HepG2 (cell line): ENCODE data around the gene ATG7. TPM values are rescaled to one million over a fixed set of nuclear protein-coding genes. Genes with fewer than 3 reads are reported as not detected.
A peak's percentile ranks its signal among the peaks of the same experiment; 100 is the strongest.

Experiments used
- ATAC-seq: fragments of 200-7000 bp; cut with Tn5 transposase; 3 replicates; pipeline ENCODE4 v1.9.1; 2020; ENCODE audit warnings: mild to moderate bottlenecking, moderate library complexity
- BruUV-seq: library from RNA; stranded (reverse); fragments of 400-500 nt; replicated peaks from 2 replicates; lab custom pipeline; 2021; lab: Mats Ljungman, UMichigan
- CTCF ChIA-PET: fragments of 300-600 bp; formaldehyde crosslinking; extraction: SDS; loops from one replicate; lab custom pipeline; 2021; ENCODE audit warnings: low total read pairs, inconsistent platforms, low intra/inter-chr PET ratio; lab: Yijun Ruan, JAX
- POLR2A ChIA-PET: fragments of 350-600 bp; sonication (Branson Sonifier 250); formaldehyde crosslinking; loops from one replicate; lab custom pipeline; 2020; ENCODE audit warnings: antibody characterized with exemption, inconsistent platforms; lab: Yijun Ruan, JAX
- DNase-seq: peaks from one replicate; pipeline ENCODE4 v3.0.0-alpha.2; 2015; ENCODE audit warnings: low spot score
- FAIRE-seq: peaks from 3 replicates; lab custom pipeline; 2011; peaks lifted over from hg19 to GRCh38; lab: Jason Lieb, UNC
- H2AFZ ChIP-seq: one replicate; pipeline ENCODE4 v1.6.1; 2011; ENCODE audit warnings: low read length, inconsistent platforms
- H3K27ac ChIP-seq: fragments of 300-600 bp; 3 replicates; pipeline ENCODE4 v1.8.0; 2011; ENCODE audit warnings: mixed run types, mild to moderate bottlenecking, mixed read lengths, low read length, inconsistent platforms; ENCODE audit not compliant: insufficient read depth; ENCODE audit errors: extremely low read length
- H3K27me3 ChIP-seq, 2 experiments: fragments of 200-600 bp in 1 of 2; 2 replicates in 1 of 2; 3 replicates in 1 of 2; pipeline versions ENCODE4 v1.6.0 to v1.8.0; 2011; ENCODE audit warnings: low read length in 2 of 2, mild to moderate bottlenecking in 2 of 2, moderate library complexity in 2 of 2, inconsistent platforms in 1 of 2; ENCODE audit not compliant: insufficient read depth in 2 of 2, control insufficient read depth in 1 of 2
- H3K36me3 ChIP-seq, 2 experiments: fragments of 200-600 bp in 1 of 2; replicated peaks in 1 of 2; 2 replicates in 1 of 2; 3 replicates in 1 of 2; pipeline versions ENCODE4 v1.5.1 to v1.8.0; 2011; ENCODE audit warnings: low read length in 2 of 2, inconsistent platforms in 1 of 2; ENCODE audit not compliant: insufficient read depth in 2 of 2, control insufficient read depth in 1 of 2
- H3K4me1 ChIP-seq: 2 replicates; pipeline ENCODE4 v1.5.1; 2012; ENCODE audit warnings: low read length, inconsistent platforms; ENCODE audit not compliant: insufficient read depth
- H3K4me2 ChIP-seq: 2 replicates; pipeline ENCODE4 v1.6.0; 2011; ENCODE audit warnings: low read depth, low read length, inconsistent platforms
- H3K4me3 ChIP-seq, 3 experiments: fragments of 200-600 bp in 1 of 3; sonication (generic), shearing (Covaris generic) in 1 of 3; replicated peaks in 1 of 3; 2 replicates each; pipeline ENCODE4 v1.5.1; 2011 to 2016; ENCODE audit warnings: low read length in 3 of 3, inconsistent platforms in 2 of 3, low read depth in 2 of 3, mild to moderate bottlenecking in 2 of 3, control low read depth in 1 of 3, mixed read lengths in 1 of 3; ENCODE audit not compliant: insufficient read depth in 1 of 3
- H3K79me2 ChIP-seq: one replicate; pipeline ENCODE4 v1.6.1; 2011; ENCODE audit warnings: low read length, inconsistent platforms; ENCODE audit not compliant: insufficient read depth
- H3K9ac ChIP-seq: 2 replicates; pipeline ENCODE4 v1.6.0; 2011; ENCODE audit warnings: mild to moderate bottlenecking, low read depth, low read length, inconsistent platforms; ENCODE audit not compliant: insufficient read depth
- H3K9me3 ChIP-seq: 2 replicates; pipeline ENCODE4 v1.5.1; 2012; ENCODE audit warnings: mild to moderate bottlenecking, low read length
- H4K20me1 ChIP-seq: 2 replicates; pipeline ENCODE4 v1.6.0; 2011; ENCODE audit warnings: inconsistent platforms, mild to moderate bottlenecking, low read length, moderate library complexity; ENCODE audit not compliant: insufficient read depth
- CHD2 ChIP-seq: IDR thresholded peaks from 2 replicates; pipeline ENCODE4 v1.6.1; 2011; ENCODE audit warnings: low read depth, low read length, improper control_type of control experiment
- HNRNPUL1 ChIP-seq: fragments of 200-400 bp; formaldehyde crosslinking; IDR thresholded peaks from 2 replicates; pipeline ENCODE4 v1.6.1; 2017; ENCODE audit warnings: low read depth, mild to moderate bottlenecking, low read length, moderate library complexity
- SIX1 ChIP-seq: sonication (generic); formaldehyde crosslinking; IDR thresholded peaks from 2 replicates; pipeline ENCODE4 v1.4.0; 2020; ENCODE audit warnings: missing genetic modification reagents, borderline replicate concordance
- SRSF4 ChIP-seq: fragments of 200-400 bp; formaldehyde crosslinking; IDR thresholded peaks from one replicate; pipeline ENCODE4 v1.6.1; 2018; ENCODE audit warnings: mild to moderate bottlenecking, low read depth, low read length, moderate library complexity; ENCODE audit not compliant: poor library complexity, severe bottlenecking
- TBX2 ChIP-seq: sonication (generic); formaldehyde crosslinking; IDR thresholded peaks from 2 replicates; pipeline ENCODE4 v1.5.0; 2020; ENCODE audit warnings: missing genetic modification reagents, mild to moderate bottlenecking, borderline replicate concordance
- YY1 ChIP-seq: IDR thresholded peaks from 2 replicates; pipeline ENCODE4 v1.6.1; 2011; ENCODE audit warnings: low read length, low read depth, moderate library complexity, mild to moderate bottlenecking; ENCODE audit not compliant: insufficient read depth, insufficient replicate concordance
- ZFP36 ChIP-seq: fragments of 150-350 bp; IDR thresholded peaks from 2 replicates; pipeline ENCODE4 v1.6.1; 2018; ENCODE audit warnings: borderline replicate concordance, low read length, low read depth; ENCODE audit not compliant: partially characterized antibody
- ZNF3 ChIP-seq: IDR thresholded peaks from 2 replicates; pipeline ENCODE4 v1.7.0; 2017; ENCODE audit warnings: inconsistent platforms
- ZNF430 ChIP-seq: sonication (generic); formaldehyde crosslinking; IDR thresholded peaks from 2 replicates; pipeline ENCODE4 v1.9.0; 2021; ENCODE audit warnings: mild to moderate bottlenecking, missing genetic modification reagents
- ZNF550 ChIP-seq: sonication (generic); formaldehyde crosslinking; IDR thresholded peaks from 2 replicates; pipeline ENCODE4 v1.4.0; 2020; ENCODE audit warnings: mild to moderate bottlenecking, missing genetic modification reagents, borderline replicate concordance
- ZSCAN30 ChIP-seq: sonication (generic); formaldehyde crosslinking; IDR thresholded peaks from 2 replicates; pipeline ENCODE4 v1.5.0; 2020; ENCODE audit warnings: mild to moderate bottlenecking, missing genetic modification reagents
- WGBS: methylation state at CpG from one replicate; pipeline ENCODE4 v1.1.6; 2017; ENCODE audit warnings: low lambda C conversion rate; 5-methylcytosine and 5-hydroxymethylcytosine counted together
- in situ Hi-C: cut with HindIII; loops from 2 replicates; pipeline ENCODE4 v1.10.0; 2017; ENCODE audit warnings: low pct_unique_long_range_greater_than_20kb; ENCODE audit not compliant: extremely low pct_ligation_motif_present
- intact Hi-C: fragments of 100-400 bp; cut with micrococcal nuclease; formaldehyde crosslinking; loops from one replicate; pipeline ENCODE4 v1.10.0; 2022; ENCODE audit not compliant: unreplicated experiment
- polyA plus RNA-seq, 8 experiments: library from polyadenylated mRNA; depleted of rRNA in 3 of 8; stranded (reverse) in 7 of 8; unstranded in 1 of 8; fragments of >200 nt; fragmentation: Illumina TruSeq in 4 of 8; extraction: Trizol in 4 of 8; gene quantifications; 2 replicates each; pipeline versions ENCODE4 v1.2.1 to v1.2.3, GENCODE V29; 2011 to 2016; ENCODE audit warnings: low read depth in 4 of 8, missing spikeins in 1 of 8, mixed read lengths in 1 of 8; ENCODE audit not compliant: insufficient read depth in 1 of 8
- total RNA-seq, 5 experiments: library from RNA; depleted of rRNA; stranded (reverse); fragments of >200 nt; fragmentation: Illumina TruSeq; extraction: Trizol; gene quantifications; 2 replicates each; pipeline ENCODE4 v1.2.3, GENCODE V29; 2016; ENCODE audit warnings: low read depth in 1 of 5
- TF ChIP-seq, protein P1 (sequence below): sonication (generic); formaldehyde crosslinking; IDR thresholded peaks from 2 replicates; pipeline ENCODE4 v1.8.1; 2023; ENCODE audit warnings: mild to moderate bottlenecking, missing genetic modification reagents
- TF ChIP-seq, protein P2 (sequence below): sonication (generic); formaldehyde crosslinking; IDR thresholded peaks from 2 replicates; pipeline ENCODE4 v1.4.0; 2020; ENCODE audit warnings: missing genetic modification reagents, borderline replicate concordance
- TF ChIP-seq, protein P3 (sequence below): sonication (generic); formaldehyde crosslinking; IDR thresholded peaks from 2 replicates; pipeline ENCODE4 v1.4.0; 2020; ENCODE audit warnings: missing genetic modification reagents, borderline replicate concordance

The ATG7 gene
- total and polyA plus RNA-seq, 2 of the 13 experiments (the other 11 are each of a cell fraction or from before 2014, with no cell fraction given): 7.8 to 22.1 TPM

DNA sequence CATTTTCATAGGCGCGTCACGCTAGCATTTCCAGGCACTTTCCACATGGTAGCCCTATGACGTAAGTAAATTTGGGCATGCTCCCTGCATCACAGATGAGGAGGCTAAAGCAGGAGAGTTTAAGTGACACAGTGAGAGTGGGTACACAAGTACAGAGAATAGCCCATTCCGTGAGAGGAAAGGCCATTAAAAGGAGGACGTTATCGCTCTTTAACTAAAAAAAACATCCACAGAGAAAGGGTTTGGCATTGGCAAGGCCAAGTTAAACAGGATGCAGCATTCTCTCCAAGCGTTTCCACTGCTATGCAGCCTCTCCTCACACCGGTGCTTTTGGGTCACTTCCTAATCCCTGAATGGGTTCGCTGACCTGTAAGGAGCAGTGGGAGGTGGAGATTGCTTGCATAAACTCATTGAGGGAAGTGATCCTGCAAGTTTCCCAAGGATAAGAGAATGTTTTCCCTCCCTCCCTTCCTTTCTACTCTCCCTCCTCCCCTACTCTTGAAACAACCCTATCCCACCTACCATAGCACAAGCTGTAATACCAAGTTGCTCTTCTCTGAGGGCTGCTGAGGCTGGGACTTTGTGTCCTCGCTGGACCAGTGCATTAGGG, 223.9 kb downstream of the ATG7 start (continued):
- TF ChIP-seq, protein P1, sequence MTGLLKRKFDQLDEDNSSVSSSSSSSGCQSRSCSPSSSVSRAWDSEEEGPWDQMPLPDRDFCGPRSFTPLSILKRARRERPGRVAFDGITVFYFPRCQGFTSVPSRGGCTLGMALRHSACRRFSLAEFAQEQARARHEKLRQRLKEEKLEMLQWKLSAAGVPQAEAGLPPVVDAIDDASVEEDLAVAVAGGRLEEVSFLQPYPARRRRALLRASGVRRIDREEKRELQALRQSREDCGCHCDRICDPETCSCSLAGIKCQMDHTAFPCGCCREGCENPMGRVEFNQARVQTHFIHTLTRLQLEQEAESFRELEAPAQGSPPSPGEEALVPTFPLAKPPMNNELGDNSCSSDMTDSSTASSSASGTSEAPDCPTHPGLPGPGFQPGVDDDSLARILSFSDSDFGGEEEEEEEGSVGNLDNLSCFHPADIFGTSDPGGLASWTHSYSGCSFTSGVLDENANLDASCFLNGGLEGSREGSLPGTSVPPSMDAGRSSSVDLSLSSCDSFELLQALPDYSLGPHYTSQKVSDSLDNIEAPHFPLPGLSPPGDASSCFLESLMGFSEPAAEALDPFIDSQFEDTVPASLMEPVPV (CRISPR knock-in tag): no peak

DNA sequence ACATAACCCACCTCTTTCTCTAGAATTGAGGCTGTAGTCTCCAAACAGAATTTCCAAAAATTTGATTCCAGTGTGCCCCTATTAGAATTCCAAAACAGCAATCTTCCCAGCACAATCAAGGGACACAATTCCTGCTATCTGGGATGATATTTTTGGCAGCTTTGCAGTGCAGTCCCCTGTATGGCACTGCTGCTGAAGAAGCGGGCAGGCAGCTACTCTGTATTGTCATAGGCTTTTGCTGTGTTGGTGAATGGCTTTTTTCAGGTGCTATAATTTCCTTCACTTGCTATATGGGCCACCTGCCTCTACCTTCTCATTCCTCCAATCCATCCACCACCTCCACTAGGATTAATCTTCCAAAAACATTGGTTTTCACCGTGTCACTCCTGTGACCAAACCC, 226.0 kb downstream of the ATG7 start:
- Histone ChIP-seq H3K27me3 (no peaks in the 10 kb centered on the region), H3K79me2 (no peaks in the 10 kb centered on the region), H3K9ac (no peak overlapping the region), H3K4me3 (no peak overlapping the region), H3K4me1 (peaks cover 13% of the 10 kb centered on the region), H3K36me3 (no peaks in the 10 kb centered on the region), H4K20me1 (no peaks in the 10 kb centered on the region), H3K9me3 (no peaks in the 10 kb centered on the region), H2AFZ (no peak overlapping the region), H3K4me2 (peak overlapping the region; percentile 45), H3K27ac (no peak overlapping the region)
- no TSS peak for BruUV-seq
- intact Hi-C loops: no loop called here
- ChIA-PET CTCF (no interaction called here), POLR2A (no interaction called here)
- in situ Hi-C loops: no loop called here
- 92% methylated on average over 2 of the region's 2 CpGs for WGBS
- FAIRE-seq (no peak), DNase-seq (no peak), ATAC-seq (peak; percentile 40)
- TF ChIP-seq SIX1 (CRISPR knock-in tag) (no peak), ZNF3 (no peak), YY1 (no peak), ZSCAN30 (CRISPR knock-in tag) (no peak), TBX2 (CRISPR knock-in tag) (no peak), ZFP36 (no peak), ZNF550 (CRISPR knock-in tag) (no peak), ZNF430 (CRISPR knock-in tag) (no peak), CHD2 (no peak), SRSF4 (no peak), HNRNPUL1 (no peak)
- TF ChIP-seq, protein P2, sequence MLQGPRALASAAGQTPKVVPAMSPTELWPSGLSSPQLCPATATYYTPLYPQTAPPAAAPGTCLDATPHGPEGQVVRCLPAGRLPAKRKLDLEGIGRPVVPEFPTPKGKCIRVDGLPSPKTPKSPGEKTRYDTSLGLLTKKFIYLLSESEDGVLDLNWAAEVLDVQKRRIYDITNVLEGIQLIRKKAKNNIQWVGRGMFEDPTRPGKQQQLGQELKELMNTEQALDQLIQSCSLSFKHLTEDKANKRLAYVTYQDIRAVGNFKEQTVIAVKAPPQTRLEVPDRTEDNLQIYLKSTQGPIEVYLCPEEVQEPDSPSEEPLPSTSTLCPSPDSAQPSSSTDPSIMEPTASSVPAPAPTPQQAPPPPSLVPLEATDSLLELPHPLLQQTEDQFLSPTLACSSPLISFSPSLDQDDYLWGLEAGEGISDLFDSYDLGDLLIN (CRISPR knock-in tag): no peak
- TF ChIP-seq, protein P3, sequence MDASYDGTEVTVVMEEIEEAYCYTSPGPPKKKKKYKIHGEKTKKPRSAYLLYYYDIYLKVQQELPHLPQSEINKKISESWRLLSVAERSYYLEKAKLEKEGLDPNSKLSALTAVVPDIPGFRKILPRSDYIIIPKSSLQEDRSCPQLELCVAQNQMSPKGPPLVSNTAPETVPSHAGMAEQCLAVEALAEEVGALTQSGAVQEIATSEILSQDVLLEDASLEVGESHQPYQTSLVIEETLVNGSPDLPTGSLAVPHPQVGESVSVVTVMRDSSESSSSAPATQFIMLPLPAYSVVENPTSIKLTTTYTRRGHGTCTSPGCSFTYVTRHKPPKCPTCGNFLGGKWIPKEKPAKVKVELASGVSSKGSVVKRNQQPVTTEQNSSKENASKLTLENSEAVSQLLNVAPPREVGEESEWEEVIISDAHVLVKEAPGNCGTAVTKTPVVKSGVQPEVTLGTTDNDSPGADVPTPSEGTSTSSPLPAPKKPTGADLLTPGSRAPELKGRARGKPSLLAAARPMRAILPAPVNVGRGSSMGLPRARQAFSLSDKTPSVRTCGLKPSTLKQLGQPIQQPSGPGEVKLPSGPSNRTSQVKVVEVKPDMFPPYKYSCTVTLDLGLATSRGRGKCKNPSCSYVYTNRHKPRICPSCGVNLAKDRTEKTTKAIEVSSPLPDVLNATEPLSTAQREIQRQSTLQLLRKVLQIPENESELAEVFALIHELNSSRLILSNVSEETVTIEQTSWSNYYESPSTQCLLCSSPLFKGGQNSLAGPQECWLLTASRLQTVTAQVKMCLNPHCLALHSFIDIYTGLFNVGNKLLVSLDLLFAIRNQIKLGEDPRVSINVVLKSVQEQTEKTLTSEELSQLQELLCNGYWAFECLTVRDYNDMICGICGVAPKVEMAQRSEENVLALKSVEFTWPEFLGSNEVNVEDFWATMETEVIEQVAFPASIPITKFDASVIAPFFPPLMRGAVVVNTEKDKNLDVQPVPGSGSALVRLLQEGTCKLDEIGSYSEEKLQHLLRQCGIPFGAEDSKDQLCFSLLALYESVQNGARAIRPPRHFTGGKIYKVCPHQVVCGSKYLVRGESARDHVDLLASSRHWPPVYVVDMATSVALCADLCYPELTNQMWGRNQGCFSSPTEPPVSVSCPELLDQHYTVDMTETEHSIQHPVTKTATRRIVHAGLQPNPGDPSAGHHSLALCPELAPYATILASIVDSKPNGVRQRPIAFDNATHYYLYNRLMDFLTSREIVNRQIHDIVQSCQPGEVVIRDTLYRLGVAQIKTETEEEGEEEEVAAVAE (CRISPR knock-in tag): no peak
